Fibroblast of lung (primary cell): ENCODE results near the gene EPHB2. TPM values are rescaled to one million over a fixed set of nuclear protein-coding genes. Genes with fewer than 3 reads are reported as not detected.

Experiments used
- DNase-seq, 2 donors: peaks; one replicate each; pipeline versions ENCODE4 v3.0.0 to v3.0.0-alpha.2; 2010; ENCODE audit warnings: low read depth in 2 of 2
- H2AFZ ChIP-seq: 2 replicates; pipeline ENCODE4 v1.5.1; 2012; ENCODE audit warnings: low read length, control low read depth, inconsistent platforms
- H3K27ac ChIP-seq: 2 replicates; pipeline ENCODE4 v1.5.1; 2011; ENCODE audit warnings: low read length, control low read depth; ENCODE audit not compliant: insufficient read depth
- H3K27me3 ChIP-seq: 2 replicates; pipeline ENCODE4 v1.5.1; 2011; ENCODE audit warnings: mild to moderate bottlenecking, low read length; ENCODE audit not compliant: control insufficient read depth, insufficient read depth
- H3K36me3 ChIP-seq: 2 replicates; pipeline ENCODE4 v1.5.1; 2011; ENCODE audit warnings: low read length; ENCODE audit not compliant: control insufficient read depth, insufficient read depth
- H3K4me1 ChIP-seq: 2 replicates; pipeline ENCODE4 v1.5.1; 2011; ENCODE audit warnings: low read length; ENCODE audit not compliant: control insufficient read depth, insufficient read depth; ENCODE audit errors: extremely low read depth
- H3K4me2 ChIP-seq: 2 replicates; pipeline ENCODE4 v1.5.1; 2011; ENCODE audit warnings: low read length, control low read depth; ENCODE audit not compliant: insufficient read depth; ENCODE audit errors: extremely low read depth
- H3K4me3 ChIP-seq, 4 experiments: fragments of 200-600 bp in 1 of 4; sonication (generic) in 1 of 4; replicated peaks in 1 of 4; 2 replicates each; pipeline ENCODE4 v1.5.1; 2011 to 2016; ENCODE audit warnings: low read length in 4 of 4, low read depth in 3 of 4, mild to moderate bottlenecking in 3 of 4, control low read depth in 2 of 4, inconsistent platforms in 1 of 4, mixed read lengths in 1 of 4; ENCODE audit not compliant: insufficient read depth in 1 of 4; ENCODE audit errors: control extremely low read depth in 1 of 4
- H3K79me2 ChIP-seq: 2 replicates; pipeline ENCODE4 v1.5.1; 2012; ENCODE audit warnings: mild to moderate bottlenecking, low read length, inconsistent platforms; ENCODE audit not compliant: control insufficient read depth, insufficient read depth
- H3K9ac ChIP-seq: 2 replicates; pipeline ENCODE4 v1.5.1; 2011; ENCODE audit warnings: mild to moderate bottlenecking, low read length, control low read depth; ENCODE audit not compliant: insufficient read depth
- H3K9me3 ChIP-seq: 2 replicates; pipeline ENCODE4 v1.5.1; 2012; ENCODE audit warnings: low read depth, low read length; ENCODE audit not compliant: control insufficient read depth, insufficient read depth
- H4K20me1 ChIP-seq: 2 replicates; pipeline ENCODE4 v1.5.1; 2011; ENCODE audit warnings: low read length; ENCODE audit not compliant: control insufficient read depth, insufficient read depth; ENCODE audit errors: extremely low read depth
- CTCF ChIP-seq, 2 donors: IDR thresholded peaks in 1 of 2; conservative IDR thresholded peaks in 1 of 2; 1 replicate in 1 of 2; 2 replicates in 1 of 2; pipeline ENCODE4 v1.5.1; 2011 to 2012; ENCODE audit warnings: low read length in 2 of 2, control low read depth in 1 of 2, inconsistent platforms in 1 of 2, low read depth in 1 of 2, mild to moderate bottlenecking in 1 of 2
- EZH2 ChIP-seq: IDR thresholded peaks from 2 replicates; pipeline ENCODE4 v1.5.1; 2012; ENCODE audit warnings: low read length, control low read depth, mild to moderate bottlenecking; ENCODE audit errors: missing control alignments
- polyA plus RNA-seq, 2 donors: library from polyadenylated mRNA; depleted of rRNA in 1 of 2; stranded (reverse) in 1 of 2; unstranded in 1 of 2; fragments of >200 nt; gene quantifications; 2 replicates each; pipeline ENCODE4 v1.2.1, GENCODE V29; 2011 to 2012; ENCODE audit warnings: missing spikeins in 1 of 2
- total RNA-seq: library from RNA; depleted of rRNA; stranded (reverse); fragments of >200 nt; gene quantifications from 2 replicates; pipeline ENCODE4 v1.2.1, GENCODE V29; 2014

EPHB2 gene
- total and polyA plus RNA-seq, 2 donors (not counting 1 experiment from before 2014, with no cell fraction given) = 4.1 to 11.2 TPM

- H3K27ac ChIP-seq = no peak overlapping the region
- no peaks in the 10 kb centered on the region for H4K20me1 ChIP-seq
- TF ChIP-seq CTCF (conservative IDR thresholded peaks at IDR 0.05 in 1 of 2, IDR thresholded peaks at IDR 0.05 in 1 of 2; ENCODE audit: low read depth in 1 of 2, low read length in 2 of 2) = no peak
- TF ChIP-seq EZH2 = no peak
- H3K4me3 ChIP-seq = no peak overlapping the region
- H3K4me1 ChIP-seq = peaks cover 2% of the 10 kb centered on the region
- no peak overlapping the region for H2AFZ ChIP-seq
- no peaks in the 10 kb centered on the region for H3K79me2 ChIP-seq
- no peak overlapping the region for H3K4me2 ChIP-seq
- H3K9me3 ChIP-seq = no peaks in the 10 kb centered on the region
- no peaks in the 10 kb centered on the region for H3K27me3 ChIP-seq
- H3K9ac ChIP-seq = no peak overlapping the region
- H3K36me3 ChIP-seq = no peaks in the 10 kb centered on the region
- no peak for DNase-seq
Observed at GRCh38 chr1:22822371-22822770, 111.7 kb downstream of the EPHB2 start.

- no peak for DNase-seq
- Histone ChIP-seq H3K4me2 (no peak overlapping the region), H2AFZ (no peak overlapping the region), H3K9me3 (no peaks in the 10 kb centered on the region), H3K36me3 (no peaks in the 10 kb centered on the region), H4K20me1 (no peaks in the 10 kb centered on the region), H3K79me2 (no peaks in the 10 kb centered on the region), H3K27ac (no peak overlapping the region), H3K4me1 (peaks cover 2% of the 10 kb centered on the region), H3K27me3 (no peaks in the 10 kb centered on the region), H3K4me3 (no peak overlapping the region), H3K9ac (no peak overlapping the region)
- no peak for TF ChIP-seq CTCF (conservative IDR thresholded peaks at IDR 0.05 in 1 of 2, IDR thresholded peaks at IDR 0.05 in 1 of 2; ENCODE audit: low read depth in 1 of 2, low read length in 2 of 2)
- no peak for TF ChIP-seq EZH2
Observed at GRCh38 chr1:22824466-22824865, 113.8 kb downstream of the EPHB2 start.

- Histone ChIP-seq H3K36me3 (no peaks in the 10 kb centered on the region), H3K27me3 (no peaks in the 10 kb centered on the region), H3K4me1 (peaks cover 2% of the 10 kb centered on the region), H2AFZ (no peak overlapping the region), H3K4me3 (no peak overlapping the region), H3K27ac (no peak overlapping the region), H3K79me2 (no peaks in the 10 kb centered on the region), H3K4me2 (no peak overlapping the region), H4K20me1 (no peaks in the 10 kb centered on the region), H3K9ac (no peak overlapping the region), H3K9me3 (no peaks in the 10 kb centered on the region)
- DNase-seq = no peak
- TF ChIP-seq CTCF (conservative IDR thresholded peaks at IDR 0.05 in 1 of 2, IDR thresholded peaks at IDR 0.05 in 1 of 2; ENCODE audit: low read depth in 1 of 2, low read length in 2 of 2) = no peak
Observed at GRCh38 chr1:22824975-22825374, 114.3 kb downstream of the EPHB2 start.
